ENCODE data around the gene TDRD7. TPM values are rescaled to one million over a fixed set of nuclear protein-coding genes. Genes with fewer than 3 reads are reported as not detected.
A peak's percentile ranks its signal among the peaks of the same experiment; 100 is the strongest.

TDRD7 gene
- total RNA-seq, 3 donors from 2014 or later: 9.8 to 15.1 (median 14.8) TPM

- H3K27me3 ChIP-seq: no peaks in the 10 kb centered on the region
These were observed 51.0 kb downstream of the TDRD7 start for GRCh38 chr9:97462914-97463313.

DNA sequence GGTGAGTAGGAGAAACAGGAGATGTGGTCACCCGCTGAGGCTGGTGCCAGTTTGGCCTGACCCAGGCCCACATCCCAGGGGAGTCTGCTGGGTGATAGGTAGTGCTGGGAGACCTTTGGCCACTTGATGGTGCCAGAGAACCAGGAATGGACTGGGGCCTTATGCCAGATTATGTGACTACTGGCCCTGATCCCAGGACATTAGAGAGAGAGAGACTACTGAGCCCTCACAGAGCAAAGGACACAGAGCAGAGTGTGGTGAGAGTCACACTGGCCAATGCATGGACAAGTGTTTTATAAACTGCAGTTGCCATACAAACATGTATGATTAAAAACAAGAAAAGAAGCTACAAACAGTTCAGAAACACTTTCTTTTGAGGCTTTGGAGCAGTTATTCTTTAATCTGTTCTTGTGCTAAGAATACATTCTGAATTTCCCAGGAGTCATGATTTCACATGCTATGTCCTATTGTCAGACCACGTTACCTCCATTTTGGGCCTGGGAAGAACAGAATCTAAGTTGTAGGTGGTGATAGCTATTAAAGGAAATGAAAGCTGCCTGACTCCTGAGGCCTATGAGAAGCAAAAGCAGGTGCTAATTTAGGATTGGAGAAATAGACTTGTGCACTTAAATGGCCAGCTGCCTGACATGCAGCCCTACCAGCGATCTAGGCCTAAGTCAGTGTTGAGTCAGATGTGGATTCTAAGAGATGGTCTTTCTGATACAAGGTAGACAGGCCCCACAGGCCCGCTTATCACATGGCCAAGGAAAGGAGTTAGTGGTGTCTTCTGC is 57.0 kb downstream of the TDRD7 start:
- DNase-seq (ENCODE audit: low spot score in 2 of 2): peak; percentile 67 to 73
- TF ChIP-seq, protein P1, sequence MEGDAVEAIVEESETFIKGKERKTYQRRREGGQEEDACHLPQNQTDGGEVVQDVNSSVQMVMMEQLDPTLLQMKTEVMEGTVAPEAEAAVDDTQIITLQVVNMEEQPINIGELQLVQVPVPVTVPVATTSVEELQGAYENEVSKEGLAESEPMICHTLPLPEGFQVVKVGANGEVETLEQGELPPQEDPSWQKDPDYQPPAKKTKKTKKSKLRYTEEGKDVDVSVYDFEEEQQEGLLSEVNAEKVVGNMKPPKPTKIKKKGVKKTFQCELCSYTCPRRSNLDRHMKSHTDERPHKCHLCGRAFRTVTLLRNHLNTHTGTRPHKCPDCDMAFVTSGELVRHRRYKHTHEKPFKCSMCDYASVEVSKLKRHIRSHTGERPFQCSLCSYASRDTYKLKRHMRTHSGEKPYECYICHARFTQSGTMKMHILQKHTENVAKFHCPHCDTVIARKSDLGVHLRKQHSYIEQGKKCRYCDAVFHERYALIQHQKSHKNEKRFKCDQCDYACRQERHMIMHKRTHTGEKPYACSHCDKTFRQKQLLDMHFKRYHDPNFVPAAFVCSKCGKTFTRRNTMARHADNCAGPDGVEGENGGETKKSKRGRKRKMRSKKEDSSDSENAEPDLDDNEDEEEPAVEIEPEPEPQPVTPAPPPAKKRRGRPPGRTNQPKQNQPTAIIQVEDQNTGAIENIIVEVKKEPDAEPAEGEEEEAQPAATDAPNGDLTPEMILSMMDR (IDR thresholded peaks at IDR 0.05): peak; percentile 19 to 93 (median 65)
- no peak for TF ChIP-seq POLR2A (IDR thresholded peaks at IDR 0.05)
- TF ChIP-seq POLR2AphosphoS5 (IDR thresholded peaks at IDR 0.05): peak; percentile 34 to 89 (median 45)
- Histone ChIP-seq H3K27me3 (no peaks in the 10 kb centered on the region), H3K4me3 (no peak overlapping the region), H3K27ac (no peak overlapping the region), H3K36me3 (no peaks in the 10 kb centered on the region), H3K4me1 (no peaks in the 10 kb centered on the region), H3K9me3 (no peaks in the 10 kb centered on the region)
- intact Hi-C loops (cut with DNase I; ENCODE audit: low total_unique reads): no loop called here

More at GRCh38 chr9:97462914-97463313, 51.0 kb downstream of the TDRD7 start:
- Histone ChIP-seq H3K27ac (no peak overlapping the region), H3K4me1 (no peaks in the 10 kb centered on the region), H3K4me3 (no peak overlapping the region), H3K9me3 (no peaks in the 10 kb centered on the region), H3K36me3 (no peaks in the 10 kb centered on the region)
- TF ChIP-seq POLR2AphosphoS5 (IDR thresholded peaks at IDR 0.05) (no peak), POLR2A (IDR thresholded peaks at IDR 0.05) (no peak)
- TF ChIP-seq, protein P1 (IDR thresholded peaks at IDR 0.05): no peak
- no peak for DNase-seq (ENCODE audit: low spot score in 2 of 2)
- intact Hi-C loops (cut with DNase I; ENCODE audit: low total_unique reads): no loop called here

- intact Hi-C loops (cut with DNase I; ENCODE audit: low total_unique reads): no loop called here
- Histone ChIP-seq H3K27me3 (no peaks in the 10 kb centered on the region), H3K4me1 (no peaks in the 10 kb centered on the region), H3K36me3 (no peaks in the 10 kb centered on the region), H3K9me3 (no peaks in the 10 kb centered on the region), H3K4me3 (no peak overlapping the region), H3K27ac (no peak overlapping the region)
- no peak for DNase-seq (ENCODE audit: low spot score in 2 of 2)
- TF ChIP-seq POLR2AphosphoS5 (IDR thresholded peaks at IDR 0.05) (no peak), POLR2A (IDR thresholded peaks at IDR 0.05) (no peak)
- TF ChIP-seq, protein P1 (IDR thresholded peaks at IDR 0.05): no peak
These were observed 58.2 kb downstream of the TDRD7 start for GRCh38 chr9:97470076-97470475.

DNA sequence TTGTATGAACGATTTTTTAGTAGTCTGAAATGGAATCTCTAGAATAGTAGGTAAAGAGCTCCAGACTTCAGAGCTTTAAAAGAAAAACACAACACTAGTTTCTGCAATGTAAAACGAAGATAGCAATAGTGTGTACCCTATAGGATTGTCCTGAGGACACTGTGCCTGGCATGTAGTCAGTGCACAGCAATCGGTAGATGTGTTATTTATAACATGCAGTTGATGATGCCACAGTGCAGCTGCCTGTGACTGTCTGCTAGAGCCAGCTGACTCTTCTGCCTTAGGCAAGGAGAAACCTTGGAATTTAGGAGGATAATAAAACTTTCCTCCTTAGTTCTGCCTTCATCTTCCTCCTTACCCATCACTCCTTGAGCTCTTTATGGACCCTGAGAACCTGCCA is 61.8 kb downstream of the TDRD7 start:
- intact Hi-C loops (cut with DNase I; ENCODE audit: low total_unique reads): no loop called here
- no peak for DNase-seq (ENCODE audit: low spot score in 2 of 2)
- Histone ChIP-seq H3K27me3 (no peaks in the 10 kb centered on the region), H3K9me3 (no peaks in the 10 kb centered on the region), H3K4me1 (no peaks in the 10 kb centered on the region), H3K36me3 (no peaks in the 10 kb centered on the region), H3K4me3 (no peak overlapping the region), H3K27ac (no peak overlapping the region)
- TF ChIP-seq POLR2A (IDR thresholded peaks at IDR 0.05) (no peak), POLR2AphosphoS5 (IDR thresholded peaks at IDR 0.05) (no peak)
- TF ChIP-seq, protein P1 (IDR thresholded peaks at IDR 0.05): no peak

GRCh38 chr9:97474372-97474925 is 62.6 kb downstream of the TDRD7 start:
- Histone ChIP-seq H3K4me1 (no peaks in the 10 kb centered on the region), H3K36me3 (no peaks in the 10 kb centered on the region), H3K27me3 (no peaks in the 10 kb centered on the region), H3K27ac (no peak overlapping the region), H3K4me3 (no peak overlapping the region), H3K9me3 (no peaks in the 10 kb centered on the region)
- DNase-seq (ENCODE audit: low spot score in 2 of 2): no peak
- no peak for TF ChIP-seq POLR2AphosphoS5 (IDR thresholded peaks at IDR 0.05)
- TF ChIP-seq POLR2A (IDR thresholded peaks at IDR 0.05): no peak
- TF ChIP-seq, protein P1 (IDR thresholded peaks at IDR 0.05): no peak
- intact Hi-C loops (cut with DNase I; ENCODE audit: low total_unique reads): no loop called here

Measured in breast epithelium (tissue), 4 donors.